ENCODE results near the gene SPSB2. TPM values are rescaled to one million over a fixed set of nuclear protein-coding genes. Genes with fewer than 3 reads are reported as not detected.
A peak's percentile ranks its signal among the peaks of the same experiment; 100 is the strongest.
"Not testable (repeated sequence)": the region's sequence is repeated elsewhere in the genome, so short reads cannot be mapped to it uniquely, and the experiment has no call there.

The SPSB2 gene
- total RNA-seq, 1 donor = 8.0 TPM

GRCh38 chr12:6899837-6900519, 26.9 kb upstream of the SPSB2 start:
- TF ChIP-seq CTCF (IDR thresholded peaks at IDR 0.05; ENCODE audit: insufficient read depth, low read length) = no peak
- no peak overlapping the region for H3K4me3 ChIP-seq (ENCODE audit: low read depth, low read length)
- DNase-seq (ENCODE audit: low read depth) = peak; percentile 35

GRCh38 chr12:6899427-6899826, 26.3 kb upstream of the SPSB2 start:
- no peak for DNase-seq (ENCODE audit: low read depth)
- H3K4me3 ChIP-seq (ENCODE audit: low read depth, low read length) = no peak overlapping the region
- no peak for TF ChIP-seq CTCF (IDR thresholded peaks at IDR 0.05; ENCODE audit: insufficient read depth, low read length)

- peak; percentile 56 for DNase-seq (ENCODE audit: low read depth)
- no peak overlapping the region for H3K4me3 ChIP-seq (ENCODE audit: low read depth, low read length)
- no peak for TF ChIP-seq CTCF (IDR thresholded peaks at IDR 0.05; ENCODE audit: insufficient read depth, low read length)
Measured at GRCh38 chr12:6896846-6897435, 23.8 kb upstream of the SPSB2 start.

GRCh38 chr12:6894321-6894720, 21.2 kb upstream of the SPSB2 start:
- H3K4me3 ChIP-seq (ENCODE audit: low read depth, low read length) = no peak overlapping the region
- DNase-seq (ENCODE audit: low read depth) = no peak
- TF ChIP-seq CTCF (IDR thresholded peaks at IDR 0.05; ENCODE audit: insufficient read depth, low read length) = no peak

GRCh38 chr12:6892683-6893082, 19.6 kb upstream of the SPSB2 start:
- H3K4me3 ChIP-seq (ENCODE audit: low read depth, low read length); DNase-seq (ENCODE audit: low read depth): not testable (repeated sequence)

GRCh38 chr12:6891646-6892001, 18.5 kb upstream of the SPSB2 start:
- no peak for DNase-seq (ENCODE audit: low read depth)
- H3K4me3 ChIP-seq (ENCODE audit: low read depth, low read length) = peak overlapping the region; percentile 58
- no peak for TF ChIP-seq CTCF (IDR thresholded peaks at IDR 0.05; ENCODE audit: insufficient read depth, low read length)

GRCh38 chr12:6890789-6891645, 17.9 kb upstream of the SPSB2 start:
- peak; percentile 95 for DNase-seq (ENCODE audit: low read depth)
- peak; percentile 68 for TF ChIP-seq CTCF (IDR thresholded peaks at IDR 0.05; ENCODE audit: insufficient read depth, low read length)
- peak overlapping the region; percentile 58 for H3K4me3 ChIP-seq (ENCODE audit: low read depth, low read length)

- DNase-seq (ENCODE audit: low read depth); H3K4me3 ChIP-seq (ENCODE audit: low read depth, low read length): not testable (repeated sequence)
Measured at GRCh38 chr12:6889775-6890573, 16.9 kb upstream of the SPSB2 start.

GRCh38 chr12:6888794-6889193, 15.7 kb upstream of the SPSB2 start:
- DNase-seq (ENCODE audit: low read depth); H3K4me3 ChIP-seq (ENCODE audit: low read depth, low read length): not testable (repeated sequence)
